ENCODE measurements around the gene PEAK1.
A peak's percentile ranks its signal among the peaks of the same experiment; 100 is the strongest.
"Not testable (repeated sequence)": the region's sequence is repeated elsewhere in the genome, so short reads cannot be mapped to it uniquely, and the experiment has no call there.

PEAK1 gene

DNA sequence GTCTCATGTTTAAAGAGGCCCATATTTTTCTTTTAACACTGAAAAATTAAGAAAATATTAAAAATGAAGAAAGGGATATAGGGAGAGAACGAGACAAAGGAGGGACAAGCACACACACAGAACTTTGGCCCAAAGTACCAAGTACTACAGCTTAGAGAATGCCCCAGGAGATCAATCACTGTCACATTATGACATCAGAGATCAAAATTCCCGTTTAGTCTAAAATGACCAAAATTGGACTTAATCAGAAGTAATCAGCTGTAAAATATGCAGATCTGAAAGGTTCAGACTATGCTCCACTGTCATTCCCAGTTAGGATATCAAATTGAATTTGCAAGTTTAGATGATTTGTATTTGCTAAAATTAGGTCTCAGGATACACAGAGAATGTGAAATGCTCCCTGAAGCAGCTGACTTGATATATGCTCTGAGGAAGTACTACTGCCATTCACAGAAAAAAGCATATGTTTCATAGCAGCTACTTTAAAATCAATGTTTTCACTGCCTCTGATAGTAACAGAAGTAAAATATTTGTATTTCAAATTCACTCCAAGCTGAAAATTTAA is 123.0 kb downstream of the PEAK1 start:
- DNase-seq (ENCODE audit: low read depth), result no peak

DNA sequence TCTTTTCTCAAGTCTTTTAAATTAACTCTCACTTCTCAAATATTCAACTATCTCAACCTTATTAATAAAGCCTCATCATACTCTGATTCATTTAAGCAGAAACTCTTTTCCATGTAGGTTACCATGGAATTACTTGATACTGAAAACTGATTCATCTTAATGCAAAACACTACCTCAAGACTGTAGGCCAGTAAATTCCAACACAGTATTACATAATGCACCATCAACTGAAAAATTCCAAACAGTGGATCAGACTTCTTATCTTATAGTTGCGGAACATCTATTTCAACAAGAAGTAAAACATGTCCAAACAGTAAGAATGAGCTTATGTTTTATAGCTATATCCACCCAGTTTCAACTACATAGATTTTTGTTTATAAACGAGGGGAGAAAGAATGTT is 124.5 kb downstream of the PEAK1 start:
- DNase-seq (ENCODE audit: low read depth), result no peak

DNA sequence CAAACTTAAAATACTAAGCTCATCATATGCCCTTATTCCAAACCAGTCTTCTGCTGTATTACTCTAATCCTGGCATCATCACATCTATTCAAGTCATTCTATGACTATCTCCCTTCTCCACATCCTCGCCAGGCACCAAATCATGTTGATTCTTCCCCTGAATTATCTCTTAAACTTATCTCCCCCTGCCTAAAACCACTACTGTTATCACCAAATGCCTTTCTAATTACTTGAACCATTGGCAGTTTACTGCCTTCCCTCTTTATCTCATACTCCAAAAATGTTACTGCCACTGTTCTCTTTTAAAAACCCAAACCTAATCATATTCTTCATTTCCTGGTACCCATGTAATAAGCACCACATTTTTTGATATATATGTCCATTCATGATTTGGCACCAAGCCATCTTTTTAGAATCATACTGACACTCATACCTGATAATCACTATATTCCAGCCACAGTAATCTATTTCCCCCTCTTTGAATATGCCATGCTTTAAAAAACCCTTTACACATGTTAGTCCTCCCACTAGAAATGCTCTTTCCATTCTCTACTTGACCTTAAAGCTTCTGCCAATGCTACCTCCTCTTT is 126.8 kb downstream of the PEAK1 start:
- no peak for DNase-seq (ENCODE audit: low read depth)

DNA sequence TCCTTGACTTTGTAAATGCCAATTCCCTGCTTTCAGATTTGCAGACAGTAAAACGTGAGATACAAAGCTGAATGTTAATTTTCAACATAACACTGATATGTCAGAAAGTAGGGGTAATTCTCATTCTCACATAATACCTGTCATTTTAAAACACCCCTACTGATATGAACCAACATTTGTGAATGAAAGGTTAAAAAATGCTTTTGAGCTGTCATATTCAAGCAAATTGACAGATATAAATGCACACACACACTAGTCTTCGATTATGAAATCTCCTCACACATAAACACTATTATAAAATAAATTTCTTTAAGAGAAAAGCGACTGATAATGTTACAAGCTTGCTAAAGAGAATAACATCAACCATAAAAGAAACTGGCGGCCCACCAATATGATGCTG is 128.8 kb downstream of the PEAK1 start:
- no peak for DNase-seq (ENCODE audit: low read depth)

DNA sequence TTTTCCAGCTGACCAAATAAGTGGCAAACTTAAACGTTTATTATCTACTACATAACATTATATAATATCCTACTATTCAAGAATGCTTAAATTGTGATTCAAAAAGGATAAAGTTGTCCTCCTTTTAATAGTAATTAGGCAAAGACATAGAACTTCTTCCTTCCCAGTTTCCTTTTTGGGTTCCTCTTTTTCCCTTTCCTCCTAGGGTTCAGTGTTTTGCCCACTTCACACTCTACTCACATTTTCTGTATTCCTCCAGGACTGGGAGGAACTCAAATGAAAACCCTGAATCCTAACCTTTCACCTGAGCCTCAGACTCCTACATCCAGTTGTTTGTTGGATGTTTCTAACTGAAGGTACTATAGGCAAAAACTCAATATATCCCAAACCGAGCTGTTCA is 132.5 kb downstream of the PEAK1 start:
- no peak for DNase-seq (ENCODE audit: low read depth)

DNA sequence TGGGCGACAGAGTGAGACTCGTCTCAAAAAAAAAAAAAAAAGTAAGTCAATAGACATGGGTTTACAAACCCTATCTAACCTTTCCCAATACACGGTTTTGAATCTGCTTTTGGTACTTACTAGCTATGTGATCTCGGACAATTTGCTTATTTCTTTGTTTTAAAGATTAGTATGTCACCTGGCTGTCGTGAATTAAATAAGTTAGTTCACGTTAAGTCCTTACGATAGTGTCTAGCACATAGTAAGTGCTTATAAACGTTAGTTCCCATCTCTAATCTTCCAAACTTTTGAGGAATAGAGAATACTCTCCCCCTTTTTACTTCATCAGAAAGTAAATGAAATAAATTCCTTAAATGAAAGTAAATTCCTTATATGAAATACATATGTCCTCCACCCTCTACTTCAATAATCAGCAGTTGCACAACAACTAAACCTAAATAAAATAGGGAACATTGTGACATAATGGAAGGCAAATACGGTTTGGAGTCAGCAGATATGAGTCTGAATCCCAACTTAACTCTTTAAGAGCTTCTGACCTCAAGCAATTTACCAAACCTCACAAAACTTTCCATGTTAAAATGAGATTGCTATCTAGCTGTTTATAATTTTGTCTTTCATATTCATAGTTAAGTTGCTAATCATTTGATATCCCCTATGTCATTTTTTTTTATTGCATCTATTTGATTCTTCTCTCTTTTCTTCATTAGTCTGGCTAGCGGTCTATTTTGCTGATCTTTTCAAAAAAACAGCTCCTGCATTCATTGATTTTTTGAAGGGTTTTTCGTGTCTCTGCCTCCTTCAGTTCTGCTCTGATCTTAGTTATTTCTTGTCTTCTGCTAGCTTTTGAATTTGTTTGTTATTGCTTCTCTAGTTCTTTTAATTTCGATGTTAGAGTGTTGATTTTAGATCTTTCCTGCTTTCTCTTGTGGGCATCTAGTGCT is 134.6 kb downstream of the PEAK1 start:
- no peak for DNase-seq (ENCODE audit: low read depth)

DNA sequence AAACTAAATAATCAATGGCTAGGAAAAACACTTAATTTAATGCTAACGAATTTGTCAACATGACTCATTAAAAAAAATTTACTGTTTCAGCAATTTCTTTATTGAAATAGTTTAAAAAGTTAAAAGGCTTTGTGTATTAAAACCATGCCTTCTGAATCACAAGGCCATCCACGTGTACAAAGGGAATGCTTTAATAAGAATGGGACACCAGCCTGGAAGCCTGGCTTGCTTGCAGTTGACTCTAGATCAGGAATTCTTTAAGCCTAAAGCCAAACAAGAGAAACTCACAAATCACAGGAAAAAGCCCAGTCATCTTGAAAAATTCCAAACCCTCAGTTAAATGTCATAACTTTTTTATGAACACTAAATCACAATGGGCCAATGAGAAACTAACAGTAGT is 137.6 kb downstream of the PEAK1 start:
- DNase-seq (ENCODE audit: low read depth), result peak; percentile 29

DNA sequence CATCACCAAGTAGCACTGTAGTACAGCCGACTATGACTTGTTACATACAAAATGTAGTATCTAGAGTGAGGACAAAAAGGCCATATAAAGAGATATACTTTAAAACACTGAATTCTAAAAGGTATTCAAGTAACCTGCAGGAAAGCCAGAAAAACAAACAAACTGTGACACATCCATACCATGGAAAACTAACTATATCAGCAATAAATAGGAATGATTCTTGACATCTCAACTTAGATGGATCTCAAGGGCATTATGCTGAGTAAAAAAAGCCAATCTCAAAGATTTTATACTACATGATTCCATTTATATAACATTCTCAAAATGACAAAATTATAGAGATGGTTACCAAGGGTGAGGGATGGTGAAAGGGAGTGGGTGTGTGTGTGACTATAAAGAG is 143.0 kb downstream of the PEAK1 start:
- no peak for DNase-seq (ENCODE audit: low read depth)

DNA sequence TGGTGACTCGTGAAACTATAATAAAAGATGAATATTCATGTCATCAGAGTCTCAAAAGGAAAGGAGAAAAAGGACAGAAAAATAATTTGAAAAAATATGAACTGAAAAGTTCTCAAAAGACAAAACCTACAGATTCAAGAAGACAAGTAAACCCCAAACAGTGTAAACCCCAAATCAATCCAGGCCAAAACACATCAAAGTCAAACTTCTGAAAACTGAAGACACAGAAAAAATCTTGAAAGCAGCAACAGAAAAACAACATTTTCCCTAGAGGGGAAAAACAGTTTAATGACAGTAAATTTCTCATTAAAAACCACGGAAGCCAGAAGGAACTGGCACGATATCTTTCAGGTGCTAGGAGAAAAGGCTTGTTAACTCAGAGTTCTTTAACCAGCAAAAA is 143.8 kb downstream of the PEAK1 start:
- DNase-seq (ENCODE audit: low read depth), result no peak

DNA sequence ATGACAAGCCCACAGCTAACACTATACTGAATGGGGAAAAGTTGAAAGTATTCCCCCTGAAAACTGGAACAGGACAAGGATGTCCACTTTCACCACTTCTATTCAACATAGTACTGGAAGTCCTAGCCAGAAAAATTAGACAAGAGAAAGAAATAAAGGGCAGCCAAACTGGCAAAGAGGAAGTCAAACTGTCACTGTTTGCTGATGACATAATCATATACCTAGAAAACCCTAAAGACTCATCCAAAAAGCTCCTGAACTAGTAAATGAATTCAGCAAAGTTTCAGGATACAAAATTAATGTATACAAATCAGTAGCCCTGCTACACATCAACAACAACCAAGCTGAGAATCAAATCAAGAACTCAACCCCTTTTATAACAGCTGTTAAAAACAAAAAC is 146.8 kb downstream of the PEAK1 start:
- DNase-seq (ENCODE audit: low read depth), result not testable (repeated sequence)

DNA sequence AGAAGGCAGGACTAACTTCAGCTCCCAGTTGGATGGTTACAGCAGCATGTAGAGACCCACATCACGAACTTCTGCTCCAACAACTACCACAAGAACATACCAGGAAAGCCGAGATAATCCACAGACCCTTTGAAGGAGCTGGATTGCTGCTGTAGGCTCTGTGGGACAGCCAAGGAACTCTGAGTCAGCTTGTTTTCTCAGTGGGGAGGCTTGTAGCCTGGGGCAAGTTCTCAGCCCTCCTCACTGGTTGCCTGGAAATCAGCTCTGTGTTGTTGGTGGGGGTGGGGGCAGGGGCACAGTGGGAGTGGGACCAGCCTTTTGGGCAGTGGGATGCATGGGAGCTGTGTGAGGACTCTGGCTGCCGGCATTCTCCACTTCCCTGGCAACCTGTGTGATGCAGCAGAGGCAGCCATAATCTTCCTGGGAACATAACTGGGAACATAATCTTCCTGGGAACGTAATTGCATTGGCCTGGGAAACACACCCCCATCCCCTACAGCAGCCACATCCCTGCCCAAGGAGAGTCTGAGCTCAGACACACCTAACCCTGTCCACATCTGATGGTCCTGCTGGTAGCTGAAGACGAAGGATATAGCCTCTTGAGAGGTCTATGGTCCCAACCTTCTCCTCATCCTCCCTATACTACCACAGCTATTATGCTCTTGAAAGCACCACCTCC is 153.1 kb downstream of the PEAK1 start:
- DNase-seq (ENCODE audit: low read depth), result no peak

DNA sequence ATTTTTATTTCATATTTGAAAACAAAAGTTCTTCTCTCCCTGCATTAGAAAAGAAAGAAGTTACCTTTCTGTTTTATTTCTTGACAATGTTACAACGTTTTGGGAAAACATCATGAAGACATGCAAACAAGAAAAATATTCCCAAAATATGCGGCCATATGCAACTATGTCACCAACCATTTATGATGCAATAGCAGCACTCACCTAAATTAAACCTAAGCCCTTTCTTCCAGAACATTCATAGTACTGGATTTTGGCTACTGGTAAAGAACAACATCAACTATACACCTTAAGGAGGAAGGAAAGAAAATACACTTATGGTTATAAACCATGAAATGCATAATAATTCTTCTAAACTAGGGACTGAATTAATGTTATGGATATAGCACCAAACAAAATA is 164.5 kb downstream of the PEAK1 start:
- DNase-seq (ENCODE audit: low read depth), result no peak

DNA sequence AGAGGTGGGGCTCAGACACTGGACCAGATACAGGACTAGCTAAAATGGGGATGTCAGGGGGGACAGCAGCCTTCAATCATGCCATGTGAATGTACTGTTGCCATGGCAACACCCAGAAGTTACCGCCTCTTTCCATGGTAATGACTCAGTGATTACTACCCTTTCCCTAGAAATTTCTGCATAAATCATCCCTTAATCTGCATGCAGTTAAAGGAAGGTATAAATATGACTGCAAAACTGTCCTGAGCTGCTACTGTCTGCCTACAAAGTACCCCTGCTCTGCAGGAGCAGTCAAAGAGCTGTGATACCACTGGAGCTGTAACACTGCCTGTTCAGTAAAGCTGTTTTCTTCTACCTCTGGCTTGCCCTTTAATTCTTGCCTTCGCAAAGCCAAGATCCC is 168.2 kb downstream of the PEAK1 start:
- no peak for DNase-seq (ENCODE audit: low read depth)

DNA sequence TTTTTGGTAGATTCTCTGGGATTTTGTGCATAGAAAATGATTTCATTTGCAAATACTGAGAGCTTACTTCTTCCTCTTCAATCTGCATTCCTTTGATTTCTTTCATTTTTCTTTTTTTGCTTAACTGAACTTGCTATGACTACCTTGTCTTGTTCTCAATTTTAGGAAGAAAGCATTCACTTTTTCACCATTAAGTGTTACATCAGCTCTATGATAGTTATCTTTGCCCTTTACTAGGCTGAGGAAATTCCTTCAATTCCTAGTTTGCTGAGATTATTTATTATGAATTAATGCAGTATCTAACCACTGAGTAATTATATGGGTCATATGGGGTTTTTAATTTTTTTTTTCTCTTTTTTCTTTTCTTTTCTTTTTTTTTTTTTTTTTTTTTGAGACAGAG is 172.8 kb downstream of the PEAK1 start:
- DNase-seq (ENCODE audit: low read depth), result no peak

DNA sequence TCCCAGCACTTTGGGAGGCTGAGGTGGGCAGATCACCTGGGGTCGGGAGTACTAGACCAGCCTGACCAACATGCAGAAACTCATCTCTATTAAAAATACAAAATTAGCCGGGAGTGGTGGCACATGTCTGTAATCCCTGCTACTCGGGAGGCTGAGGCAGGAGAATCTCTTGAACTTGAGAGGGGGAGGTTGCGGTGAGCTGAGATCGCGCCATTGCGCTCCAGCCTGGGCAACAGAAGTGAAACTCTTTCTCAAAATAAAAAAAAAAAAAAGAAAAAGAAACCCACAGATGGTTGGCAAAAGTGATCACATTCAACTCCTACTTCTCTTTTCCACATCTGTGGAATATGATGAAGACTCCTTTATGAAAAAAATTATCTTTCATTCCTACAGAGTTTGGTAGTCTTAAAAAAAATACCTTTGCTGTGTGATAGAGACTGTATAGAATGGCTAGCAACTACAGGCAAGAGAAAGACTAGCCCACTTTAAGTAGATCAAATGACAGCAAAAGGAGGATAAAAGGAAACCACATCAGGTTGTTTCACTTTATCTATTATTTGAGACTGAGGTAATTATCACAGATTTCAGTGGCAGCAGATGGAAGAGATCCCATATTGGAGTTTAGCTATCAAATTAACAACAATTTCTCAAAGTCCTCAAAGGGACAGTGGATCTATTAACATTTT is 176.0 kb downstream of the PEAK1 start:
- DNase-seq (ENCODE audit: low read depth), result no peak

DNA sequence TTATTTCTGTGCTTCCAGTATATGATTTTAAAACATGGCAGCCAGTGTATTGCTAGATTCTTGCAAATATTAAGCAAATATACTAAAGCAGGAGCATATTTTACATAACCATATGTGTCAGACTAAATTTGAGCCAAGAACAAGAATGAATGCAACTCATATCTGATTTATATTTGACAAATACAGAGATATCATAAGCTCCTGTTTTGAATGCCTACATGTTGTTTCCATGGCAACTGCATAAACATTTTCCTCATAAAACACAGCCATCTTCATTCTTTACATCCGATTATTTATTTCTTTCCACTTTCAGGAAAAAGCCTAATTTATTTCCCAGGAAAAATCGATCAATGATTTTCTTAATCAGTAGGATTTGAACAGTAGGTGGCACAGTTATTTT is 176.8 kb downstream of the PEAK1 start:
- DNase-seq (ENCODE audit: low read depth), result no peak

DNA sequence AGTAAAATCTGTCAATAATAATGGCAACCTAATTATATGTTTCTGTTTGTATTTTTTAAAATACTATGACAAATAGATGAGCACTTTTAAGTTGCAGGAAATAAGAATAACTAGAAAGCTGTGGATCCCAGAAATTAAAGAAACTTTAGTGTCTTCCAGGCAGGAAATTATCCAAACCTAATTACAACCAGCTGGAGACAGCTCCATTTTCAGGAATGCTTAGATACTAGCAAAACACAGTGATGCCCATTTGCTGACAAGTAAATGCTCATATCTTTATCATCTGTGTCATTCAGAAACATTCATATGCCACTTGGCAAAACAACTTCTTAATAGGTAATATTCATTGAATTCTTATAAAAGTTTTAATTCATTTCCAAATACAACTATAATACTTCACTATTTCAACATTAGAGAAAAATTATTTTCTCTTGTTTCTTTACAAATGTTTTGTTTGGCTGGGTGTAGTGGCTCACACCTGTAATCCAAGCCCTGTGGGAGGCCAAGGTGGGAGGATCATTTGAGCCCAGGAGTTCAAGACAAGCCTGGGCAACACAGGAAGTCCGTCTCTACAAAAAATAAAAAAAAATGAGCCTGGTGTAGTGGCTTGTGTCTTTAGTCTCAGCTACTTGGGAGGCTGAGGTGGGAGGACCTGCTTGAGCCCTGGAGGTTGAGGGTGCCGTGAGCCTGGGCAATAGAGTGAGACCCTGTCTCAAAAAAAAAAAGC is 179.9 kb downstream of the PEAK1 start:
- no peak for DNase-seq (ENCODE audit: low read depth)

DNA sequence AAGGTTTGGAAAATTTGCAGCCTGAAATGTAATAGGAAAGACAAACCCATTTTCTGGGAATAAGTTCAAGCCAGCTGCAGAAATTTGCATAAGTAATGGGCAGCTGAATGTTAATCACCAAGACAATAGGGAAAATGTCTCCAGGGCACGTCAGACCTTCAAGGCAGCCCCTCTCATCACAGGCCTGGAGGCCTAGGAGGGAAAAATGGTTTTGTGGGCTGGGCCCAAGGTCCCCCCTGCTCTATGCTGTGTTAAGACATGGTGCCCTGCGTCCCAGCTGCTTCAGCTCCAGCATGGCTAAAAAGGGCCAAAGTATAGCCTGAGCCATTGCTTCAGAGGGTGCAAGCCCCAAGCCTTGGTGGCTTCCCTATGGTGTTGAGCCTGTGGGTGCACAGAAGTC is 184.3 kb downstream of the PEAK1 start:
- no peak for DNase-seq (ENCODE audit: low read depth)

DNA sequence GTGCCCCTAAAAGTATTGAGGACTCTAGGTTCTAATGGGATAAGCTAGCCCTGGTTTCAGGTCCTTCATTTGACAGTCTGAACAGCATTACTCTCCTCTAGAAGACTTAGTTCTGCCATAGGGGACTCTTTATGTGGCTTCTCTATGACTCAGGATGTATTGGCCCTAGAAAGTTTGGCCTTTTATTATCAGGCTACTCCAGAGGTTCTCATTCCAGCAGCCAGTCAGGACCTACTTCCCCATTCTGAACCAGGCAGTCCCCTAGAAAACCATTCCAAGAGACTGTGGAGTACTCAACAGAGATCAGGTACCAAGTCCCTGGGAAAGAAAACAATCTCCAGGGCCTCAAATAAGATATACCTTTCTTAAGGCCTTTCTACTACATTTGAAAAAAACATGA is 191.1 kb downstream of the PEAK1 start:
- DNase-seq (ENCODE audit: low read depth), result no peak

DNA sequence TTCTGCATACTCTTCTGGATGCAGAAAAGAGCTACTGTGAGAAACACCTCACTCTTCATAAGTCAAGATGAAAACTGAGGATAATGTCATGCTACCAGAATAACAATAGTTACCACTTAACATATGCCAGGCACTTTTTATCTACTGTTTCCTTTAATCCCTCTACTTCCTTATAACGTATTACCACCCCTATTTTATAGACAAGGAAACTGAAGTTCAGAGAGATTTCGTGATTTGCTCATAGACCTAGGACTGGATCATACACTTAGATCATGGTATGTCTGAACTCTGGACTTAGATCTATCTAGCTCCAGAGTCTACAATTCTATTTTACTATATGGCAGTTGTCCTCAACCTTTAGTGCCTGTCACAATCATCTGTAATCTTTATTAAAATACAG is 193.3 kb downstream of the PEAK1 start:
- no peak for DNase-seq (ENCODE audit: low read depth)

DNA sequence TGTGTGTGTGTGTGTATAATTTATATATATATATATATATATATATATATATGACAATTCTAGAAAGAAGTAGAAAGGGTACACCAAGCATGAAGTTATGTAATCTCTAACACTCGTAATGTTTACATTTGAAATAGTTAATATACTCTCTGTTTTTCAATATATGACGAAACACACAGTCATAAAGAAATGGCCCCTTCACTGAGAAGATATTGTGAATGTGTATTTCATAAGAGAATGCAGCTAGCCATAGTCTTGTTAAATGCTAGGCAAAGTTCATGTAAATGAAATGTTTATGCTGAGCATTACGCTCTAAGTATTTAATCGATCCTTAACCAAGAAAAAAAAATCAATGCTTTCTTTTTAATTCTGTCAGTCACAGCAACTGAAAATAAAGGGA is 194.3 kb downstream of the PEAK1 start:
- no peak for DNase-seq (ENCODE audit: low read depth)

DNA sequence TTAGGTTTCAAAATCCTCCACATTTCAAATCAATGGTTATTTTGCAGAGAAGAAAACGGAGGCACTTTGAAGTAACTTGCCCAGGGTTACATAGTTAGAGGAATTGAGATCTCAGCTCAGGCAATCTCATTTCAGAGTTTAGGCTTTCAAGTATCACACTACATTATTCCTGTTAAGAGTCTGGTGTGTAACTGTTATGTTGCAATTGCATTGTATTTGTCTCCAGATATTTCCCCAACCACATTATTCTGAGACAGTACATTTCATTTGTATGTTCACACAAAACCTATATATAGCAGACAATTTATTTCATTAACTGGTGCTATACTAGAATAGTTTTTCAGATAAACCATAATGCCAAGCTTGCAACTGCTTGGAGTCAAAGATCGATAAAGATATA is 194.8 kb downstream of the PEAK1 start:
- DNase-seq (ENCODE audit: low read depth), result no peak
